H1 (cell line): ENCODE data around the gene ANK2. TPM values are rescaled to one million over a fixed set of nuclear protein-coding genes. Genes with fewer than 3 reads are reported as not detected.

Experiments
- CTCF ChIA-PET: fragments of 300-600 bp; sonication (Branson Sonifier 250); formaldehyde crosslinking; loops from one replicate; lab custom pipeline; 2021; ENCODE audit not compliant: partially characterized antibody; lab: Charles Lee
- POLR2A ChIA-PET: fragments of 300-600 bp; sonication (Branson Sonifier 250); formaldehyde crosslinking; loops from one replicate; lab custom pipeline; 2021; ENCODE audit warnings: inconsistent platforms; ENCODE audit not compliant: partially characterized antibody; lab: Charles Lee
- DNase-seq, 2 experiments: peaks; one replicate each; pipeline versions ENCODE4 v3.0.0 to v3.0.0-alpha.2; 2010 to 2022; ENCODE audit warnings: low spot score in 2 of 2, low read depth in 1 of 2, mixed read lengths in 1 of 2
- FAIRE-seq: peaks from 2 replicates; lab custom pipeline; 2011; peaks lifted over from hg19 to GRCh38; lab: Jason Lieb, UNC
- H2AFZ ChIP-seq: 2 replicates; pipeline ENCODE4 v1.8.1; 2012; ENCODE audit warnings: low read length, inconsistent platforms
- H2AK5ac ChIP-seq: 2 replicates; pipeline ENCODE4 v1.6.1; 2013; ENCODE audit warnings: low read depth, low read length
- H2BK120ac ChIP-seq: replicated peaks from 2 replicates; pipeline ENCODE3; 2013; ENCODE audit warnings: low read depth, low read length, inconsistent platforms
- H2BK12ac ChIP-seq: 2 replicates; pipeline ENCODE4 v1.6.1; 2013; ENCODE audit warnings: low read depth, low read length
- H2BK15ac ChIP-seq: 2 replicates; pipeline ENCODE4 v1.6.1; 2013; ENCODE audit warnings: low read length
- H2BK20ac ChIP-seq: 2 replicates; pipeline ENCODE4 v1.6.1; 2013; ENCODE audit warnings: low read length
- H2BK5ac ChIP-seq: 2 replicates; pipeline ENCODE4 v1.6.1; 2013; ENCODE audit warnings: low read depth, low read length
- H3K14ac ChIP-seq: 2 replicates; pipeline ENCODE4 v1.6.1; 2013; ENCODE audit warnings: inconsistent platforms; ENCODE audit not compliant: insufficient read length
- H3K18ac ChIP-seq: 2 replicates; pipeline ENCODE4 v1.6.1; 2013; ENCODE audit warnings: low read length; ENCODE audit errors: extremely low read depth
- H3K23ac ChIP-seq: 2 replicates; pipeline ENCODE4 v1.6.1; 2013; ENCODE audit warnings: inconsistent platforms; ENCODE audit not compliant: insufficient read length
- H3K23me2 ChIP-seq: 2 replicates; pipeline ENCODE4 v1.6.1; 2013; ENCODE audit warnings: low read depth, low read length
- H3K27ac ChIP-seq: 2 replicates; pipeline ENCODE4 v1.6.1; 2011; ENCODE audit warnings: low read depth, low read length, inconsistent platforms
- H3K27me3 ChIP-seq, 4 experiments: replicated peaks in 1 of 4; 1 replicate in 1 of 4; 2 replicates in 3 of 4; pipeline versions ENCODE4 v1.6.1 to v1.8.1; 2011 to 2013; ENCODE audit warnings: low read length in 3 of 4, mild to moderate bottlenecking in 3 of 4, inconsistent platforms in 2 of 4, mixed read lengths in 2 of 4, moderate library complexity in 1 of 4; ENCODE audit not compliant: control insufficient read depth in 3 of 4, insufficient read depth in 3 of 4; ENCODE audit errors: extremely low read depth in 1 of 4
- H3K36me3 ChIP-seq, 4 experiments: 2 replicates each; pipeline versions ENCODE4 v1.6.1 to v1.8.1; 2011 to 2013; ENCODE audit warnings: mild to moderate bottlenecking in 4 of 4, low read length in 3 of 4, moderate library complexity in 2 of 4, control low read depth in 1 of 4, inconsistent platforms in 1 of 4; ENCODE audit not compliant: insufficient read depth in 4 of 4, control insufficient read depth in 2 of 4
- H3K4ac ChIP-seq: replicated peaks from 2 replicates; pipeline ENCODE3; 2013; ENCODE audit warnings: low read length, low read depth, mixed read lengths, inconsistent platforms; ENCODE audit not compliant: insufficient read length
- H3K4me1 ChIP-seq, 4 experiments: replicated peaks in 1 of 4; 1 replicate in 1 of 4; 2 replicates in 3 of 4; pipeline versions ENCODE4 v1.6.1 to v1.8.1; 2011 to 2013; ENCODE audit warnings: low read length in 3 of 4, inconsistent platforms in 2 of 4, mixed read lengths in 1 of 4; ENCODE audit not compliant: insufficient read depth in 4 of 4, control insufficient read depth in 3 of 4
- H3K4me2 ChIP-seq, 2 experiments: 2 replicates each; pipeline versions ENCODE4 v1.6.1 to v1.8.1; 2011 to 2013; ENCODE audit warnings: low read depth in 2 of 2, low read length in 2 of 2, control low read depth in 1 of 2, inconsistent platforms in 1 of 2, mild to moderate bottlenecking in 1 of 2; ENCODE audit not compliant: insufficient read depth in 1 of 2
- H3K4me3 ChIP-seq, 4 experiments: fragments of 200-600, 300-600 bp in 1 of 4; sonication (generic), shearing (Covaris generic), sonication (Bioruptor Twin) in 1 of 4; 2 replicates each; pipeline versions ENCODE4 v1.5.1 to v1.8.1; 2011 to 2016; ENCODE audit warnings: low read length in 4 of 4, low read depth in 3 of 4, control low read depth in 2 of 4, inconsistent platforms in 2 of 4, mild to moderate bottlenecking in 2 of 4, mixed read lengths in 1 of 4, moderate library complexity in 1 of 4; ENCODE audit not compliant: insufficient read depth in 2 of 4; ENCODE audit errors: extremely low read depth in 1 of 4
- H3K56ac ChIP-seq: replicated peaks from 2 replicates; pipeline ENCODE3; 2013; ENCODE audit warnings: low read depth, mild to moderate bottlenecking, mixed read lengths, low read length, inconsistent platforms; ENCODE audit not compliant: insufficient read length
- H3K79me1 ChIP-seq: 2 replicates; pipeline ENCODE4 v1.6.1; 2013; ENCODE audit warnings: low read depth, low read length, control low read depth
- H3K79me2 ChIP-seq, 2 experiments: 2 replicates each; pipeline versions ENCODE4 v1.6.1 to v1.8.1; 2012 to 2013; ENCODE audit warnings: low read length in 2 of 2, mild to moderate bottlenecking in 2 of 2, inconsistent platforms in 1 of 2; ENCODE audit not compliant: insufficient read depth in 2 of 2, control insufficient read depth in 1 of 2
- H3K9ac ChIP-seq, 4 experiments: replicated peaks in 1 of 4; 1 replicate in 1 of 4; 2 replicates in 3 of 4; pipeline versions ENCODE4 v1.6.1 to v1.8.1; 2011 to 2013; ENCODE audit warnings: low read depth in 3 of 4, low read length in 3 of 4, control low read depth in 2 of 4, mild to moderate bottlenecking in 2 of 4, moderate library complexity in 2 of 4, inconsistent platforms in 1 of 4; ENCODE audit errors: extremely low read depth in 1 of 4
- H3K9me3 ChIP-seq, 2 experiments: 2 replicates each; pipeline versions ENCODE4 v1.6.1 to v1.8.1; 2012 to 2013; ENCODE audit warnings: mild to moderate bottlenecking in 2 of 2, moderate library complexity in 2 of 2, control low read depth in 1 of 2, inconsistent platforms in 1 of 2, low read depth in 1 of 2, low read length in 1 of 2, mixed read lengths in 1 of 2; ENCODE audit not compliant: insufficient read depth in 2 of 2
- H4K20me1 ChIP-seq, 2 experiments: replicated peaks in 1 of 2; 2 replicates each; pipeline versions ENCODE3 to v1.8.1; 2011 to 2013; ENCODE audit warnings: inconsistent platforms in 2 of 2, low read length in 2 of 2, mild to moderate bottlenecking in 1 of 2; ENCODE audit not compliant: insufficient read depth in 2 of 2, control insufficient read depth in 1 of 2
- H4K5ac ChIP-seq: 2 replicates; pipeline ENCODE4 v1.6.1; 2013; ENCODE audit warnings: low read length, low read depth, mixed read lengths, inconsistent platforms; ENCODE audit not compliant: insufficient read length
- H4K8ac ChIP-seq: 2 replicates; pipeline ENCODE4 v1.8.0; 2013; ENCODE audit warnings: mild to moderate bottlenecking, moderate library complexity, low read length, inconsistent platforms; ENCODE audit not compliant: insufficient read depth; ENCODE audit errors: extremely low read depth
- H4K91ac ChIP-seq: replicated peaks from 2 replicates; pipeline ENCODE3; 2013; ENCODE audit warnings: low read length, mixed read lengths, inconsistent platforms; ENCODE audit not compliant: insufficient read length
- BRCA1 ChIP-seq: IDR thresholded peaks from 2 replicates; pipeline ENCODE4 v1.6.1; 2012; ENCODE audit warnings: low read depth, low read length, improper control_type of control experiment
- KDM1A ChIP-seq: fragments of 200-600, 300-600 bp; sonication (generic); IDR thresholded peaks from 2 replicates; pipeline ENCODE4 v1.7.1; 2016; ENCODE audit warnings: mild to moderate bottlenecking, low read length, borderline replicate concordance
- SAP30 ChIP-seq: fragments of 300-600 bp; sonication (generic); IDR thresholded peaks from 2 replicates; pipeline ENCODE4 v1.7.1; 2012; ENCODE audit warnings: low read length, moderate library complexity, mild to moderate bottlenecking, inconsistent platforms; ENCODE audit not compliant: insufficient read depth, insufficient replicate concordance
- SP4 ChIP-seq: IDR thresholded peaks from 2 replicates; pipeline ENCODE4 v1.6.1; 2012; ENCODE audit warnings: low read length, inconsistent platforms
- SRF ChIP-seq: IDR thresholded peaks from 2 replicates; pipeline ENCODE4 v1.6.1; 2011; ENCODE audit warnings: mild to moderate bottlenecking, low read depth, low read length, moderate library complexity
- TEAD4 ChIP-seq: IDR thresholded peaks from 2 replicates; pipeline ENCODE4 v1.6.1; 2012; ENCODE audit warnings: low read depth, low read length, inconsistent platforms, mixed read lengths
- WGBS, 2 experiments: shearing (Covaris generic) in 1 of 2; methylation state at CpG; one replicate each; pipeline versions ENCODE4 v1.1.6 to v1.1.7; 2013 to 2015; ENCODE audit warnings: low lambda C conversion rate in 2 of 2, mixed read lengths in 2 of 2, inconsistent platforms in 1 of 2, low coverage in 1 of 2, missing lambda C conversion rate in 1 of 2; ENCODE audit not compliant: insufficient replicate concordance in 2 of 2, insufficient coverage in 1 of 2, insufficient read length in 1 of 2; ENCODE audit errors: extremely low coverage in 1 of 2, missing lambda C conversion rate in 1 of 2; 5-methylcytosine and 5-hydroxymethylcytosine counted together
- polyA plus RNA-seq, 7 experiments: library from polyadenylated mRNA; depleted of rRNA in 3 of 7; stranded (reverse) in 5 of 7; unstranded in 2 of 7; fragments of >200 nt in 5 of 7; fragments of 200-250 nt in 2 of 7; gene quantifications; 1 replicate in 5 of 7; 2 replicates in 1 of 7; 4 replicates in 1 of 7; pipeline versions ENCODE4 v1.2.1 to v1.2.3, GENCODE V29; 2011 to 2013; ENCODE audit warnings: missing spikeins in 2 of 7, mixed read lengths in 2 of 7
- total RNA-seq: library from RNA; stranded (reverse); fragmentation: NEBNext Ultra II Directional; extraction: Animal tissue kit (Norgen Biotek cat#: 25700); gene quantifications from 2 replicates; pipeline ENCODE4 v1.2.1, GENCODE V29; 2021

The ANK2 gene
- total and polyA plus RNA-seq, 2 of the 8 experiments (the other 6 are each of a cell fraction or from before 2014, with no cell fraction given): 14.2 to 35.1 TPM

GRCh38 chr4:113157086-113157857, 107.8 kb downstream of the ANK2 start:
- H3K9me3 ChIP-seq: no peaks in the 10 kb centered on the region

More at GRCh38 chr4:113157086-113157857, 107.8 kb downstream of the ANK2 start:
- H3K18ac ChIP-seq: no peak overlapping the region
- H3K23ac ChIP-seq: no peak overlapping the region
- no peak overlapping the region for H3K14ac ChIP-seq
- no peaks in the 10 kb centered on the region for H4K20me1 ChIP-seq
- no peak overlapping the region for H2BK5ac ChIP-seq
- no peak overlapping the region for H2AFZ ChIP-seq
- POLR2A ChIA-PET: no interaction called here
- no peak overlapping the region for H3K27ac ChIP-seq
- H3K9ac ChIP-seq: no peak overlapping the region
- H3K4me1 ChIP-seq: no peaks in the 10 kb centered on the region
- H4K91ac ChIP-seq: no peak overlapping the region
- no peak overlapping the region for H3K4me2 ChIP-seq
- no peaks in the 10 kb centered on the region for H3K36me3 ChIP-seq
- no peaks in the 10 kb centered on the region for H3K27me3 ChIP-seq
- no peak overlapping the region for H3K4ac ChIP-seq
- no peak overlapping the region for H2AK5ac ChIP-seq
- TF ChIP-seq KDM1A: no peak
- TF ChIP-seq SRF: peak; percentile 66
- TF ChIP-seq BRCA1: no peak
- TF ChIP-seq SP4: no peak
- no peak for TF ChIP-seq SAP30
- peak; percentile 53 for TF ChIP-seq TEAD4
- no peaks in the 10 kb centered on the region for H3K79me2 ChIP-seq
- H2BK120ac ChIP-seq: no peak overlapping the region
- H3K23me2 ChIP-seq: no peaks in the 10 kb centered on the region
- no peak overlapping the region for H2BK15ac ChIP-seq
- H4K5ac ChIP-seq: no peak overlapping the region
- peak; percentile 58 for FAIRE-seq
- H2BK12ac ChIP-seq: no peak overlapping the region
- 29% methylated on average over 3 of the region's 3 CpGs; no CpG with 5 or more reads in 1 of the 2 experiments for WGBS, 2 experiments
- no peak for DNase-seq
- no peaks in the 10 kb centered on the region for H3K79me1 ChIP-seq
- CTCF ChIA-PET: interaction anchor here (0.8 to 1.3 kb wide), 4 partner anchors 12 to 91 kb away, joined by 3 to 4 read pairs (median 4); no protein-coding TSS in a partner anchor
- no peak overlapping the region for H2BK20ac ChIP-seq
- no peak overlapping the region for H4K8ac ChIP-seq
- H3K56ac ChIP-seq: no peak overlapping the region
- H3K4me3 ChIP-seq: no peak overlapping the region
